ENCODE data around the gene SCRN1.

GRCh38 chr7:30012757-30013156, 23.2 kb upstream of the SCRN1 start:
- TF ChIP-seq CTCF (conservative IDR thresholded peaks at IDR 0.05; ENCODE audit: low read depth in 2 of 2) (0 out of 4 replicates have a peak, but pooled peaks of 1 of the 2 experiments have one; percentile 27), STAT1 (IDR thresholded peaks at IDR 0.05; ENCODE audit: unreplicated experiment) (no peak)

Data from GM23338 (cell line).